Activated CD4-positive, alpha-beta T cell treated with anti-CD3 and anti-CD28 coated beads, Interleukin-2, amount 50 U/mL, for 4 hours (primary cell): ENCODE data around the gene TCF7L1.
"Not testable (repeated sequence)": the region's sequence is repeated elsewhere in the genome, so short reads cannot be mapped to it uniquely, and the experiment has no call there.

Experiments
- DNase-seq, 2 experiments: peaks; one replicate each; pipeline ENCODE4 v3.0.0-alpha.2; 2020

The TCF7L1 gene

DNA sequence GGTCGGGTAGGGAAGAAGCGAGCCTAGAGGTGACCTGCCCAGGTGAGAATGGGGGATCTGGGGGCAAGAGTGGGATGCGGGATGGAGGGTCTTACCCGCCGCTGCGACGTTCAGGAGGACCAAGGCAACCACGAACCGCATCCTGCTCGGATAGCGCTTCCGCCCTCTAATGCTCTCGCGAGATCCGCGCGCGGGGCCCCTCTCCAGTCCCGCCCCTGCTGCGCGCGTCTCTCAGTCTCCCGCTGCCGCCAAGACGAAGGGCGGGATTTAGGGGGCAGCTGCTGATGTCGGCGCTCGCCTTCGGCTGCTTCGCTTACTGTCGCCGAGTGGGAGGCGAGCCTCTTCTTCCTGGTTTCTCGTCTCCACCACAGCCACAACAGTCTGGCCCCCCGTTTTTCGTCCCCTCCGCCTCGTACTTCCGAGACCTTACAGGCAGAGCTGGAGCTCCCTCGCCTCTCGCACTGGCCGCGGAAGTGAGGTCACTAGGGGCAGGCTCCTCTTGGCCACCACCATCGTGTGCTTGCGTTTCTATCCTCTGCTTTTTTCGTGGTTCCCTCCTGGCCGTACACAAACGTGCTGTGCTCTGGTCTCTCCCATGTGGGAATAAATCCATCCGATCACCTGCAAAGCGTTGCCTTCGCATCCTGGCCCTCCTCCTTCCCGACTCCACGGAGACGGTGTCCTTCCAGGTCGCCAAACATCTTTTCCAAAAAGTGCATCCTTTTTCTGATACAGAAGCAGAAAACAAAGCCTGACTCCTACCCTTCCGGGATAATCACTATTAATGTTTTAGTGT lies 194.8 kb downstream of the TCF7L1 start, which contains the start of gene TGOLN2:
Gene TGOLN2, minus strand, starts transcription at position 168 of the 796 bp plus-strand sequence. Its CDS starts 27 bp downstream, at position 141.
- peak; percentile 90 to 93 for DNase-seq

DNA sequence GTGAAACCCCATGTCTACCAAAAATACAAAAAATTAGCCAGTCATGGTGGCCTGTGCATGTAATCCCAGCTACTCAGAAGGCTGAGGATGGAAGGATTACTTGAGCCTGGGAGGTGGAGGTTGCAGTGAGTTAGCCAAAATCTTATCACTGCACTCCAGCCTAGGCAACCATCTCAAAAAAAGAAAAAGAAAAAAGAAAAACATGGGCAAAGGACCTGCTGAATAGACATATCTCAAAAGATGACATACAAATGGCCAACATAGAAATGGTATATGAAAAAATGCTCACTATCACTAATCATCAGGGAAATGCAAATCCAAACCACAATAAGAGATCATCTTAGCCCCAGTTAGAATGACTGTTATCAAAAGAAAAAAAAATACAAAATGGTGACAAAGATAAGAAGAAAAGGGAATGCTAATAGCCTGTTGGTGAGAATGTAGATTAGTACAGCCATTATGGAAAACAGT lies 196.0 kb downstream of the TCF7L1 start:
- no peak for DNase-seq

DNA sequence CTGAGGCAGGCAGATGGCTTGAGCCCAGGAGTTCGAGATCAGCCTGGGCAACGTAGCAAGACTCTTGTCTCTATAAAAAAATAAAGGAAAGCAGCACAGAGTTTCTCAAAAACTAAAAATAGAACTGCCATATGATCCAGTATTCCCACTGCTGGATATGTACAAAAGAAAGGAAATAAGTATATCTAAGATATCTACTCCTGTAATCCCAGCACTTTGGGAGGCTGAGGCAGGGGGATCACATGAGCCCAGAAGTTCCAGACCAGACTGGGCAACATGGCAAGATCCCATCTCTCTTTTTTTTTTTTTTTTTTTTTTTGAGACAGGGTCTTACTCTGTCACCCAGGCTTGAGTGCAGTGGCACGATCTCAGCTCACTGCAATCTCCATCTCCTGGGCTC lies 196.5 kb downstream of the TCF7L1 start:
- not testable (repeated sequence) for DNase-seq

DNA sequence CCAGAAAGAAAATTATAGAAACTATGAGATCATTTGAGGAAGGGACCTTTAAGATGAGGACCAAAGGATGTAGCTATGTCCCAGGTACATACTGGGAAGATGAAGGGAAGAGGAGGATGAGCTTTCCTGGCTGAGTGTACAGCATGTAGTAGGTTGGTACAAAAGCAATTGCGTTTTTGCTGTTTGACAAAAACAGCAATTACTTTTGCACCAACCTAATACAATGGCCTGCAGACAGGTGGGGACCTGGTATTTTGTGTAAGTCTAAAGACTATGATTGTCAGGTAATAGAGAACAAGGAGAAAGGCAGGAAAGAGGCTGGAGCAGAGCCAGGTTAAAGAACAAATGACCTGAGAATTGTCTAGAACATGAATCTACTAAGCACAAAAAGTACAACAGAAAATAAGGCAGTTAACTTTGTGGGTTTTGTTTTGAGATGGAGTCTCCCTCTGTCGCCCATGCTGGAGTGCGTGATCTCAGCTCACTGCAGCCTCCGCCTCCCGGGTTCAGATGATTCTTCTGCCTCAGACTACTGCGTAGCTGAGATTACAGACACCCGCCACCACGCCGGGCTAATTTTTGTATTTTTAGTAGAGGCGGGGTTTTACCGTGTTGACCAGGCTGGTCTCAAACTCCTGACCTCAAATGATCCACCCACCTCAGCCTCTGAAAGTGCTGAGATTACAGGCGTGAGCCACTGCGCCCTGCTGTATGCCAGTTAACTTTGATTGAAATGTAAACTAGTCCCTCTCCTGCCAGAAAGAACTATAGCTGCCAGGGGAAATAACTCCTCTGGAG lies 197.8 kb downstream of the TCF7L1 start:
- DNase-seq = no peak

DNA sequence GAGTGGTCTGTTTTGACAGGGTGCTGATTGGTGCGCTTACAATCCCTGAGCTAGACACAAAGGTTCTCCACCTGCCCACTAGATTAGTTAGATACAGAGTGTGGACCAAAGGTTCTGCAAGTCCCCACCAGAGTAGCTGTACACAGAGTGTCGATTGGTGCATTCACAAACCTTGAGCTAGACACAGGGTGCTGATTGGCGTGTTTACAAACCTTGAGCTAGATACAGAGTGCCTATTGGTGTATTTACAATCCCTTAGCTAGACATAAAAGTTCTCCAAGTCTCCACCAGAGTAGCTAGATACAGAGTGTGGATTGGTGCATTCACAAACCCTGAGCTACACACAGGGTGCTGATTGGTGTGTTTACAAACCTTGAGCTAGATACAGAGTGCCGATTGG lies 200.7 kb downstream of the TCF7L1 start:
- not testable (repeated sequence) for DNase-seq

DNA sequence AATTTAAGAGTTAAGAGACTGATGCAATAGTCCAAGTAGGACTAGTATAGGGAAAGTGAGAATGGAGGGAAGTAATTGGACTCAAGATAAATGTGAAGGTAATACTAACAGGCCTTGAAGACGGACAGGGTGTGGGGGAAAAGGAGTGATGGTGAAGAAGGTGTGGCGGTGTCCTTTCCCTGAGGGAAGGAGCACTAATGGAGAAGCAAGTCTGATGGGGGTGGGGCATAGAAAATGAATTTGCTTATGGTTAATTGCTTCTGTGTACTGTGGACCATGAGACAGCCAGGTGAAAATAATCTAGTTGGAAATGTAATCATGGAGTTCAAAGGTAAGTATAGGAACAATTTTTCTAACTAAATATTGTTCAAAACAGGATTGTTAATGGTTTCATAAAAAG lies 201.7 kb downstream of the TCF7L1 start:
- DNase-seq = no peak

DNA sequence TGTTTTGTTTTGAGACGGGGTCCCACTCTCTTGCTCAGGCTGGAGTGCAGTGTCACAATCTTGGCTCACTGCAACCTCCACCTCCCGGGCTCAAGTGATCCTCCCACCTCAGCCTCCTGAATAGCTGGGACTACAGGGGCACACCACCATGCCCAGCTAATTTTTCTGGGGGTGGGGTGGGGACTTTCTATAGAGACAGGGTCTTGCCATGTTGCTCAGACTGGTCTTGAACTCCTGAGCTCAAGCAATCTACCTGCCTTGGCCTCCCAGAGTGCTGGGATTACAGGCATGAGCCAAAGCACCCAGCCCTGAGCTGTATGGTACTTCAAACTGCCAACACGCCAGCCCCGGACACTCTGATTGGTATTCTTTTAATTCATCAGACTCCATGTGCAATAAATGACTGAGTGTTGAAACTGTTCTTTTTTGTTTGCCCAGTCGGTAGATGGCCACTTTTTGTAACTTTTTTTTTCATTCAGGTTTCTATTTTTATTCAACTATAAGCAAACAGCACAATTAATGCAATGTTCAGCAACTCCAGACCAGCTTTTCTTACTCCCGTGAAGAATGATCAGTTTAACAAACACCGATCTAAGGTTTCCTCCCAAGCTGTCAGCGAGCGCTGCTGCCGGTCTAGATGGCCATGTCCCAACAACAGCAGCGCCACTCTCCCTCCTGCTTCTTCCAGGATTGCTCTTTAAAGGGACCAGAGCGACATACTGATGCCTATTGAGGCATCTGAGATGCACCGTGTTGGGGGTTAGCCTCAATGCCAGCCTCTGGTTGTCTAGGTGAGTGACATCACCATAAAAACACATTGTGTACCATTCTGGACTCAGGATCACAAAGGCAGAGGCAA lies 207.1 kb downstream of the TCF7L1 start:
- DNase-seq = no peak

DNA sequence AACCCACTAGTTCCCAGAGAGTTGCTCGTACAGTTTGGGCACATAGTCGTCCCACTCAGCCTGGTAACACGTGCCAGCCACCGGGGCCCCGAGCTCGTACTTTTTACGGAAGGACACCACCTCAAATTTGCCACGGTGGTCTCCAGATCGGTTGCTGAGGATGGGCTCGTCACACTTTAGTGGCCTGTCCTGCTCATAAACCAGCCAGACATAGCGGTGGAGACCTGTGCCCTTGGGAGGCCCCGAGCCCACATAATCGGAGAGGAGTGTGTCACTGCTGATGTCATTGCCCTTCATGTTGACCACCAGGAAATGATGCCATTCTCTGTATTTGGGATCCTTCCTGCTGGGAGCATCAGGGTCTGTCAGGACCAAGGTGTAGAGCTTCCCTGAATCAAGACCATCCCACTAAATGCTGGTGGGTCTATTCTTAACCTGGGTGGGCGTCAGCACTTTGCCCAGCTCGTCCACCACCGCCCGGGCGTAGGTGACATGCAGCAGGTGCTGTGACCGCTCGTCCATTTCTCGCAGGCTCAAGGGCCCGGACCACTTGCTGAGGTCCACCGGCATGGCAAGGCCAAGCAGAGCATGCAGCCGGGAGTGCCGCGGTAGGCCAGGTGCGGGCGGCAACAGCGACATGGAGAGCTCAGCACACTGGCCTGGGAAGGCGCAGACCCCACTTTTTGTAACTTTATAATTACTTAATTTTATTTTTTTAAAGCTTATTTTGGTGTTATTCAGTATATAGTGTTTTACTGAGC lies 208.3 kb downstream of the TCF7L1 start:
- no peak for DNase-seq

DNA sequence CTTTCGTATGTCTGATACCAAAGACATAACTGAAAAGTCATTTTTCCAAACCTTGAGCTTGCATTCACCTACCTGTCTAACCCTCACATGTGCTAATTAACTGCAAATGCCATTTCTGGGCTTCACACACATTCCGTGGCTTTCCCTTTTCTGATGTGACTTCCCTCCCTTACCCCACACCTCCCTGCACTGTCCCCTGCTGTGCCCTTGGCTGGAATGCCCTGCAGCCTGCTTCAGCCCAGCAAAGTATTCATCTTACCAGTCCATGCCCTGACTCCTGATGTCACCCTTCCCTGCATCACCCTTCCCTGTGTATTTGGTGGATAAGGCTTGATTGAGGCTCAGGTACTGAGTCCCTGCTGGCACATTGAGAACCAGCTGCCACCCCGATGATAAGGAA lies 209.0 kb downstream of the TCF7L1 start:
- DNase-seq = no peak

DNA sequence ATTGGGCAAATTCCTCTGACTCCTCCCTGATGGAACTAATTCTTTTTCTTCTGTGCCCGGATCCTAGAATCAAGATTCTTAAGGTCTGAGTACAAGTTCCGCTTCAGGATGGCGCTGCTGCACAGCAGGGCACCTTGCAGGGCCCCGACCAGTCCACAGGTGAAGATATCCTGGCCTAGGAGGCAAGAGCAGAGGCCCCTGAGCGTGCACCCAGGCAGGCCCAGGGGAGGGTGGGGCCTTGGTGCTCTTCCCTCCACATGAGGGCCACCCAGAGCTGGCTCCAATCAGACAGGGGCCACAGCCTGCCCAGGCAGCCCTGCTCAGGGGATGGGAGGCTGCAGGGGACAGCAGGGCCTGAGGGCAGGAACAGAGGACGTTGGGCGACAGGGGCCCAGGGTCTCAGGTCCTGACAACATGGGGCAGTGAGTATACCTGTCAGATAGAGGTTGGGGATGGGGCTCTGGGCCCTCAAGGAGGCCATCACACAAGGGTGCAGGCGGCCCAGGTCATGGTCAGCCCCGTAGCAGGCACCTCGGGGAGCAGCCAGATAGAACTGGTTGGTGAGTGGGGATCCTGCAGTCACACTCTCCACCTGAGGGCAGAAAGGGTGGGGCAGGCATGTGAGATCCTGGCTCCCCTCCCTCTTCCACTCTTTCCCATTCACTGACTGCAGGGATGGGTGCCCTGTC lies 210.2 kb downstream of the TCF7L1 start:
- DNase-seq = not testable (repeated sequence)

DNA sequence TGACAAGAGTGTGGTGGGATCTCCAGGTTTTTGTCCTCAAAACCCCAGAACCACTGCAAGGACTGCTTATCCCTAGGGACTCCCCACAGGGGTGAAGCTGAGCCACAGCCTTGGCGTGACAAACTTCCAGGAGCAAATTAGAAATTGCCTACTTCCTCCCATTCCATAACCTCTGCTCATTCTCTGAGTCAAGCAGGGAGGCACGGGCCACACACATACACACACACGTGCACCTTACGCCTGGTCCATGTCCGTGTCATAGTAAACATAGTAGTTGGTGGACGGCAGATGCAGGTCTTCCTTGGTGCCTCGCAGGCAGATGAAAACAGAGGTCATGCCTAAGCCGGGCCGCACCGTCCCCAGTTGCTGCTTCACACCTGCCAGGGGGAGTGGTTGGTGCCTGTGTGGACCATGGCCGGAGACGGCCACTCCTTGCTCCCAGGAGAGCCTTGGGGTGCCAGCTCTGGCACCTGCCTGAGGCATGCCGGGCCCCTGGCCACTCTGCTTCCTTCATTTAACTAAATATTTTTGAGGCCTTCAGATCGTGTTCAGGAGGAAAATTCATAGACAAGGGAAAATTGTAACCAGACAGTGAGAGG lies 211.3 kb downstream of the TCF7L1 start:
- no peak for DNase-seq

DNA sequence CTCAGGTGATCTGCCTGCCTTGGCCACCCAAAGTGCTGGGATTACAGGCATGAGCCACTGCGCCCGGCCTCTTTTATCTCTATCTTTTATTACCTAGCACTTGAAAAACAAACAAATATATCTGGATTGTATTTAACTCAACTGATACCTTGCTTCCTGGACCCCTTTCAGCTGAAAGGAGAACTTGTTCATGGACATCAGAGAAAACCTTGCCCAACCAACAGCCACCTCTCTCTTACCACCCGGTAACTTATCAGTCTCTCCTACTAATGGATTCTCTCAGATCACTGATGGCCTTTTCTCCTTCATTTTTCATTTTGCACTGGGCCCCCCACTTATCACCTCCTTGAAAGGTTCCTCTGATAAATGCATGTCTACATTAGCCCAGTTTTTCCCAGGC lies 214.4 kb downstream of the TCF7L1 start:
- DNase-seq = no peak

DNA sequence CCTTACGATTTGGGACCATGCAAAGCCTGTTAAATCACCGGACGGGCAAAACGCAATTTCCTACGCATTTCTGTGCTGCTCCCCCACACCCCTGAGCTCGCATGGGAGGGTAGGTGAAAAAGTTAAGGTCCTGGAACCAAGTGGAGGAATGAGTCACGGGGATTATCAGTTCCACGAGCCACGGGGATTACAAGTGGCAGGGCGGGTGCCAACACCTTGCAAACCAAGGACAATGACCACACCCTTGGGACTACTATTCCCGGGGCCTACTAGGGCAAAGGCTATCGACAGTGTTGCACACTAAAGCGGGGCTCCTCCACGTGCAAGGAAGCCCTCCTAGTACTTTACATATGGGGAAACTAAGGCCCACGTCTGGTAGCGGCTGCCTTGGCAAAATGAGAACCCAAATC lies 220.7 kb downstream of the TCF7L1 start:
- no peak for DNase-seq

DNA sequence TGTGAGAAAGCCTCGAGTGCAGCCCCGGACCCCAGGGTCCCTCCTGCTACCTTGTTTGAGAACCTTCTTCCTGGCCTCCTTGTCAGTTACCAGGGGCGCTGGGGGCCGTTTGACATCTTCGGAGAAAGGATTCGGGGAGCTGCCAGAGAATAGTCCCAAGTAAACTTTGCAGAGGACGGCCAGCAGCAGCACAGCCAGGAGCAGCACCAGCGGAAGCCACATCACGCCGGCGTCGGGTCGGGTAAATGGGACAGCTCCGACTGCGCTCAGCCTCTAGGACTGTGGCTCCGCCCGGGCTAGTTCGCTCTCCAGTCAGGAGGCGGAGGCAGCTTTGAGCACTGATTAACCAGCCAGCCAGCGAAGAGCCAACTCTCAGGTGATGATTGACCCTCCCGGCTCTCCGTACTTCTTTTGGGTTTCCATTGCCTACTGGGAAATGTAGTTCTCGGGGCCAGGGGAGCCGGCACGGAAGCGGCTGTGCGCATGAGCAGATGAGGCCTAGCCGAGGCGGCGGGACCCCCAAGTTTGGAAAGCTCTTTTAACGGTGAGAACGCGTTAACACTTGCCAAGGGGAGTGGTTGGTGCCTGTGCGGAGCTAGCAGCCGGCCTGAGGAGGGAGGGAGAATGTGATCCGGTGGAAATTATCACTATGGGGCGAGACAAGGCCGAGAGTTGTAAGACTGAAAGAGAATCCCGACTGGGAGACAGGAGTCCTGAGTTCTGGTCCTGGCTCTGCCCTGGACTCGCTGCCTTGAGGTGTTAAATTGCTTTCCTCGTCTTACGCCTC lies 221.3 kb downstream of the TCF7L1 start, which contains the start of the genes ELMOD3 and RETSAT:
Gene ELMOD3, plus strand, starts transcription at position 484 of the 787 bp plus-strand sequence. CDS start 2,430 bp downstream, outside the sequence.
Gene RETSAT, minus strand, starts transcription at position 243 of the 787 bp plus-strand sequence. Its CDS starts 21 bp downstream, at position 222.
- DNase-seq = peak; percentile 94 to 95

DNA sequence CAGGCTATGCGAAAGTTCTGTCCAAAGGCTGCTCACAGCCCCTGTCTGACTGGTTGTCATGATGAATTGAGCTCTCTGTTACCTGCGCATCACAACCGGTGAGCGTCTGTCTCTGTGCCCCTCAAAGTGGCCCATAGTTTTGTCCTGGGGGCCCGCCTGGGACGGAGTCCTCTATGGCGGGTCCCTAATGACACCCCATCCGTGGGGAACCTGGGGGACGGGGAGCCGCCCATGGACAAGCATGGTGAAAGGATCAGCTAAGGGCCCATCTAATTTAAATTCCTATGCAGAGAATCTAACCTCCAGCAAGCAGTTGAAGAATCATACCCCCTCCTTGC lies 221.8 kb downstream of the TCF7L1 start:
- no peak for DNase-seq

DNA sequence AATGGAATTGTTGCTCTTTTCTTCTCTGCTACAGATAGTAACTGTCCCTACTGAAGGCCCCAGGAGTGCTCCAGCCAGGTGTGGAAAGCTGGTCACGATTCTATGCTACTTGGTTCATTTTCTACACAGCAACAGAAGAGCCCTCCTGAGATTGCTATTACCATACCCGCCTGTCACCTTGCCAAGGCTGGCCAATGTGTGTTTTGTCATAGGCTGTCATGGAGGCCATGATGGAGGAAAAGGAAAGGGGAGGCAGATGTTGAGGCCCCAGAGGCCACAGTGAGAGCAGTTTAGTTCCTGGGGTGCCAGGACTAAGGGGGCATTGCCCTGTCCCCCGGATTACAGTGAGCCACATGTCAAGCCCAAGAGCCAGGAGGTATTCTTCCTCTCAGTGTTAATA lies 222.3 kb downstream of the TCF7L1 start:
- DNase-seq = no peak

DNA sequence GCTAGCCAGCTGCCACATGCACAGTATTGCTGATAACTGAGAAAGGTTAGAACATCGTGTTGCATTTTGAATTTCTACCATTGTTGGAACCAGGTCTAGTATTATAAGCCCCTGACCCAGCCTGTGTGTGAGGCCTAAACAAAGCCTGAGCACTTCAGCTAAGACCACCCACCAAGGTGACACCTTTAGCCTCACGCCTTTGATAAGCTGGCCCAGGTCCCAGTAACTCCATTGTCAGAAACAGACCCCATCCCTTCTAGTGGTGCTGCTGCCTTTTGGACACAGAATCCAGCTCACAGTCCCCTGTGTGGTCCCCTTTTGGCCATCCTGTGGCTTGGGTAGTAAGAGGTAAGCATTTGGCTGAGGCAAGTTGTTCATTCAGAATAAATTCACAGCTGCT lies 223.0 kb downstream of the TCF7L1 start:
- DNase-seq = no peak

DNA sequence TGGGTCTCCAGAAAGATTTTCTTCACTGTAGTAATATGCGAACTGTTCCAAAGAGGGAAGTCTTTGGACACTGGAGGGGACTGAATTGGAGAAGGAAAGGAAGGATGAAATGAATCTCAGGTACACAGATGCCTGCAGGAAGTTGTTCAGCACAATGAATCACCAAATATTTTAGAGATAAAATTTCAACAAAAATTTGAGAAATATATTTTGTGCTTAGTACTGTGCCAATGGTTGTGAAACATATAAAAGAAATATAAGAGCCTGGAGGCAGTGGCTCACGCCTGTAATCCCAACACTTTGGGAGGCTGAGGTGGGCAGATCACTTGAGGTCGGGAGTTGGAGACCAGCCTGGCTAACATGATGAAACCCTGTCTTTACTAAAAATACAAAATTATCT lies 224.5 kb downstream of the TCF7L1 start:
- DNase-seq = no peak
